GM20000 (cell line): ENCODE results near the gene CFAP74.

Experiments
- DNase-seq: peaks from one replicate; pipeline ENCODE4 v3.0.0; 2012; ENCODE audit warnings: low spot score
- TF ChIP-seq, protein P1 (sequence below): IDR thresholded peaks from 2 replicates; pipeline ENCODE4 v1.5.1; 2012; ENCODE audit warnings: mild to moderate bottlenecking, control low read depth; ENCODE audit errors: extremely low read depth, missing control alignments

Gene CFAP74

DNA sequence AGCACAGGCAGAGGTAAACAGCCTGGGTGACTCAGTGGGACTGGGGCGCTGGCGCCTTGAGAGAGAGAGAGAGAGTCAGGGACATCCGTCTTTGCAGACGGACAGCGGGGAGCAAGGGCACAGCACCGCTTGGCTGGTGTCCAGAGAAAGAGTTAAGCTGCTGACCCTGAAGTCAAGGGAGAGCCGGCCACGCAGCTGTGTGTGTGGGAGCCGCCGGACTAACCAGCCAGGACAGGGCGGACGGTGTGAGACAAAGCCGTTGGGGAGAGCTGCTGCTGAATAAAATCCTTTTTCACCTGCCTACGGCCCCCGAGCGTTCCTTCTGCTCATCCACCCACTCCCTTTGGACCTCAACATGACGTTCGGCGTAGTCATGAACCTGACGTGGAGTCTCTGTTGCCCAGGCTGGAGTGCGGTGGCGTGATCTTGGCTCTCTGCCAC lies 14.5 kb downstream of the CFAP74 start:
- DNase-seq: no peak
- TF ChIP-seq, protein P1, sequence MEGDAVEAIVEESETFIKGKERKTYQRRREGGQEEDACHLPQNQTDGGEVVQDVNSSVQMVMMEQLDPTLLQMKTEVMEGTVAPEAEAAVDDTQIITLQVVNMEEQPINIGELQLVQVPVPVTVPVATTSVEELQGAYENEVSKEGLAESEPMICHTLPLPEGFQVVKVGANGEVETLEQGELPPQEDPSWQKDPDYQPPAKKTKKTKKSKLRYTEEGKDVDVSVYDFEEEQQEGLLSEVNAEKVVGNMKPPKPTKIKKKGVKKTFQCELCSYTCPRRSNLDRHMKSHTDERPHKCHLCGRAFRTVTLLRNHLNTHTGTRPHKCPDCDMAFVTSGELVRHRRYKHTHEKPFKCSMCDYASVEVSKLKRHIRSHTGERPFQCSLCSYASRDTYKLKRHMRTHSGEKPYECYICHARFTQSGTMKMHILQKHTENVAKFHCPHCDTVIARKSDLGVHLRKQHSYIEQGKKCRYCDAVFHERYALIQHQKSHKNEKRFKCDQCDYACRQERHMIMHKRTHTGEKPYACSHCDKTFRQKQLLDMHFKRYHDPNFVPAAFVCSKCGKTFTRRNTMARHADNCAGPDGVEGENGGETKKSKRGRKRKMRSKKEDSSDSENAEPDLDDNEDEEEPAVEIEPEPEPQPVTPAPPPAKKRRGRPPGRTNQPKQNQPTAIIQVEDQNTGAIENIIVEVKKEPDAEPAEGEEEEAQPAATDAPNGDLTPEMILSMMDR: no peak

DNA sequence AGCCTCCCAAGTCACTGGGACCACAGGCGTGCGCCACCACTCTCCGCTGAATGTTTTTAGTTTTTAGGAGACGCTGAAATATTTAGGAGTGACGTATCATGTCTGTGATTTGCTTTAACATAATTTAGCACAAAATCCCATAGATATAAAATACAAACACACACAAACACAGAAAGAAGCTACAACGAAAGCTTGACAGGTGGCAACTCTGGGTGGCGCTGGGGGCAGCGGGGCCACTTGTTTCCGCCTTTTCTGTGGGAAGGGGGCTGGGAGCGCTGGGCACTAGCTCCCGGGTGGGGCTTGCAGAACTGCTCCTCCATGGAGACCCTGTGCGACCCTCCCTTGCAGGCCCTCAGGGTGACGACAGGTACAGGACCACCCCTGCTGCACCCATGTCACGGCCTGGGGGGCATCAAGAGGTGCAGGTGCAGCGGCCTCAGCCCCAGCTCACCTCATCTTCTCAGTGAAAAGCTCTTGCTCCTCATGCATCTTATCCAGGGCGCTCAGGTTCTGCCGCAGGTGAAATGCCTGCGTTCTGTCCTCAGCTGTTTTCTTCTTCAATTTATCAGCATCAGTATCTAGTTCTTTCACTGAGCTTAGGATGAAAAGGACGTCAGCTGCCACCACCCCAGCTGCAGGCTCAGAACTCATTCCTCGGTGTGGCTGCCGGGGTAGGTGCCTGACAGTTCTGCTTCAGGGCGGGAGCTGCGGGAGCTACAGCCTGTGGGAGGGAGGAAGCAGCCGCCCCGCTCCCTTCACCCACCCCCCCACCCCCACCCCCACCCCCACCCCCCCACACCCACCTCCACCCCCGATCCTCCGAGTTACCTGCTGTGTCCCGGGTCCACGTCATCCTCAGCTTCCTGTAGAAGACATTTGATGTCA lies 15.3 kb downstream of the CFAP74 start:
- TF ChIP-seq, protein P1: no peak
- no peak for DNase-seq

DNA sequence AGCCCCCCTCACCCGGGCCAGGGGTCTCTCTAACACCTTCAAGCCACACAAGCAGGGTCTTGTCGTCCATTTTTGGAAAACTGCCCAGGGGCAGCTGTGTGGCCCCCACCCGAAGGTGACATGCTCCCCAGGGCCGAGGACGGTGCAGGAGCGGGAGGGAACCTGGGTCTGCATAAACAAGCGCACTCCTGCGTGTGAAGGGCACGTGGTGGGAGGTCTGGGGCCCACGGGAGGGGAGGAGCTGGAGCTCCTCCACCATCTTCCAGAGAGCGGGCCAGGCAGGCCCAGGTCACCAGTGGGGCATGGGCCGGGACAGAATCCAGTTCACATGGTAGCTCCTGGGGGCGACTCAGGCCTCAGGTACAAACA lies 16.5 kb downstream of the CFAP74 start:
- TF ChIP-seq, protein P1: no peak
- DNase-seq: no peak

DNA sequence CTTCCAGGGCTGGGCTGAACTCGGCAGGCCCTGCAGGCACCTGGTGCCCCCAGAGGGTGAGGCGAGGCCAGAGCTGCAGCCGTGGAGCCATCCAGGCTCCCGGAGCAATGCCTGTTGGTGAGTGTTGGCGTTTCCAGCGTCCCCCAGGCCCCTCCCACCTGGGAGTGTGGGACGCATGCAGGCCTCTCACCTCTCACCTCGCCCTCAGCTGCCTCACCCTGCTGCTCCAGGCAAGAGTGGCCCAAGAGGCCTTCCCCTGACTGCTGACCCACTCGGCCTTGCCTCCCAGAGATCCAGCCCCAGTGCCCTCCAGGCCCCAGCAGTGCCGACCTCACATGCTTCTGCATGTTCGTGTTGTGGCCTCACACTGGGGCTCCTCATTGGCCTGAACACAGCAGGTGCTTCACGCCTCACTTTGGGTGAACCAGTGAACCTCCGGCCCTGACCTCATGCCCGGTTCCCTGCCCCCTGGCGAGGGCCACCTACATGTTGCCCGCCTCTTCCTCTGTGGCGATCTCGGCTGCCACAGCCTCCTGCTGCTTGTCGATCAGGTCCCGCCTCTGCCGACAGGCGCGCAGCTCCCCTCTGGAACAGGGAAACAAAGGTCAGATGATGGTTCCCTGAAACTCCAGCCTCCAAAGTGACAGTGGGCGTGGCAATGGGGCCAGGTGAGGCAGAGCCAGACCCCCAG lies 17.0 kb downstream of the CFAP74 start:
- DNase-seq: no peak
- TF ChIP-seq, protein P1: no peak

DNA sequence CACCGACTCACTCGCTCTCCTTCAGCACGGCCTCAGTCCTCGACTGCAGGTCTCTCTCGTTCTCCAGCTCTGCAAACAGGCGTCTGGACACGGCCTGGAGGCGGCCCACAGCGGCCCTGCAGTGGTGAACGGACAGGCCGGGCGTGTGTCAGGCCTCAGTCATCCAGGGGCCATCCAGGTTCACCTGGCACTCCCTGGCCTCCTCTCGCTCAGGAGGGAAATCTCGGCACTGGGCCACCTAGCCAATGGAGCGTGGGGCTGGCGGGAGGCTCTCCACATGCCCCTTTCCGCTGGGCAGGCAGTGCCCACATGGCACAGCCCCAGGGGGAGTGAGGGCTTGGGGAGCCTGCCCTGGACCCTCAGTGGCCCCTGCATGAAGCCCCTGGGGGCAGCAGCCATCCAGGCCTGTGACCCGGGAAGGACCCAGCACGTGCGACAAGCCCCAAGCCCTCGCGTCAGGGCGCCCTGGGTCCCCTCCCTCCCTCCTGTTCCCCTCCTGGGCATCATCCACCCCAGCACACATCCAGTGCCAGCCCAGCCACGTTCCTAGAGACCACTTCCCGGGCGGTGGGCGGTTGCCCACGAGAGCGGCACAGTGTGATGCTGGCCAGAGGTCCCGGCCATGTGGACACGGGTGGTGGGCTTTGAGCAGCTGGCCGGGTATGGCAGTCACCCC lies 18.1 kb downstream of the CFAP74 start:
- TF ChIP-seq, protein P1: no peak
- DNase-seq: no peak

DNA sequence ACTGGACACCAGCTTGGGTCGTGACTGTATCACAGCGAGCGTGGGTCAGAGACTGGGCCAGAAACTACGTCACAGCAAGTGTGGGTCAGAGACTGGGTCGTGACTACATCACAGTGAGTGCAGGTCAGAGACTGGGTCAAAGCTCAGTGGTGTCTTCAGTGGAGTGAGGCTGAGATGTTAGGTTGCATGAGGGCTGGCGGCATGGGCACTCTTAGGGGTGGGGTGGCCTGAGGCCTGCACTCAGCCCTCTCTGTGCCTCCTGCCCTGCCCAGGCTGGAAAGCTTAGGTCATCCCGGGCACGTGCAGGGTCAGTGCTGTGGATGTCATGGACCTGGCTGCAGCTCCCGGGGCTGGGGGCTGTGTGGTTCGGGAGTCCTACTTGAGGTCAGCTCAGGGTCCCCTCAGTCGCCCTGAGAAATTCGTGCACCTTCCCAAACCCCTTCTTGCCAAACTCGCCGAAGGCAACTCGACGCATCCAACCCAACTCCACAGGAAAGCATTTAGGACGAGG lies 19.0 kb downstream of the CFAP74 start:
- no peak for DNase-seq
- TF ChIP-seq, protein P1: no peak
